ENCODE measurements around the gene HOXA6.

GRCh38 chr7:27112955-27113949 lies 34.3 kb downstream of the HOXA6 start:
- TF ChIP-seq POLR2AphosphoS5 (IDR thresholded peaks at IDR 0.05; ENCODE audit: low read depth, low read length) (peak; percentile 69), CTCF (IDR thresholded peaks at IDR 0.05) (no peak), REST (IDR thresholded peaks at IDR 0.05; ENCODE audit: insufficient read depth in 1 of 2, low read depth in 2 of 2, low read length in 1 of 2) (no peak), TCF7L2 (IDR thresholded peaks at IDR 0.05; ENCODE audit: low read depth, low read length) (peak; percentile 47; the same call in 1 of the 2 replicates), SIN3A (IDR thresholded peaks at IDR 0.05; ENCODE audit: borderline replicate concordance, insufficient read depth, low read depth, low read length) (peak; percentile 75; the same call in 1 of the 2 replicates)

Data from Panc1 (cell line).